MG63 (cell line): Measurements from ENCODE around the gene DCXR. TPM values are rescaled to one million over a fixed set of nuclear protein-coding genes. Genes with fewer than 3 reads are reported as not detected.
A peak's percentile ranks its signal among the peaks of the same experiment; 100 is the strongest.

Experiments
- DNase-seq: peaks from one replicate; pipeline ENCODE4 v3.0.0-alpha.2; 2020
- H3K27me3 ChIP-seq: fragments of 250-450 bp; sonication (Bioruptor Pico); 2 replicates; pipeline ENCODE4 v1.5.1; 2020; ENCODE audit warnings: mild to moderate bottlenecking, moderate library complexity
- H3K36me3 ChIP-seq: fragments of 250-450 bp; sonication (Bioruptor Pico); 2 replicates; pipeline ENCODE4 v1.5.1; 2020; ENCODE audit warnings: mild to moderate bottlenecking, moderate library complexity
- H3K4me3 ChIP-seq: fragments of 250-450 bp; sonication (Bioruptor Pico); 2 replicates; pipeline ENCODE4 v1.5.1; 2020; ENCODE audit warnings: mild to moderate bottlenecking, moderate library complexity
- H3K9me3 ChIP-seq: fragments of 250-450 bp; sonication (Bioruptor Pico); 2 replicates; pipeline ENCODE4 v1.5.1; 2020; ENCODE audit warnings: mild to moderate bottlenecking, moderate library complexity
- total RNA-seq: library from RNA; depleted of rRNA; stranded (reverse); fragments of >200 nt; shearing (Covaris generic); gene quantifications from 2 replicates; pipeline ENCODE4 v1.2.3, GENCODE V29; 2014; ENCODE audit warnings: low replicate concordance

The DCXR gene
- total RNA-seq, 1 experiment from 2014 or later: 73.1 TPM

DNA sequence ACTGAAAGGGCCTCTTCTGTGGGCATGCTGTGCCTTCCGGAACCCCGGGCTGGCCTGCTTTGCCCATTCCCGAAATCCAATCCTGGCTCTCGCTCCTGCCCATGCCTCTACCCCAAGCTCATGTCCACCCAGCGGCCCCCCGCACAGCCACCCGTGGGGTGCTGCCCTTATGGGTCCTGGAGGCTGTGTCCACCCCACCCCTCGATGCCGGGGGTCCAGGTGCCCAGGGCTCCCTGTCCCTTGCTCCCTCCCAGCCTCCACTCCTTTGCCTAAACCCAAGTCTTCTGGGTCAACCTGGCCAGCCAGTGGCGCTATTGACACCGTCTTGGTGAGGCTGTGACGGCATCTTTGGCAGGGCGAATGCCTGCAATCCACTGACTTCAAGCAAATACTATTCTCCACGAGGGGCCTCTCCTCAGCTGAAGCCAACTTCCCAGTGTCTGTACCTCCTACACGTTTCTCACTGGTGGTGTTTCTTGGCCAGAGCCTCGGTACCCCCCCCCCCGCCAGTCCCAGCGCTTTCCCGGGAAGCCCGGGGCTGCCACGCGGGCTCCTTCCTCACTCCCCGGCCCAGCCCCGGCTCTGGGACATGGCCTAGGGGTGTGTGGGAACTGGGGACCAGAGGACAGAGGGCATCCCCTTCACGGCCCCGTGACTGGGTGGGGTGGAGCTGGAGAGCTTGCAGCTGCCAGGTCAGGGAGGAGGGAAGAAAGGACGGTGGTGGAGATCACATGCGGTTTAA, 40.3 kb upstream of the DCXR start:
- H3K27me3 ChIP-seq: peaks cover 2% of the 10 kb centered on the region; the same call in 1 of the 2 replicates
- H3K36me3 ChIP-seq: peaks cover 51% of the 10 kb centered on the region
- DNase-seq: no peak
- no peaks in the 10 kb centered on the region for H3K9me3 ChIP-seq
- no peak overlapping the region for H3K4me3 ChIP-seq

DNA sequence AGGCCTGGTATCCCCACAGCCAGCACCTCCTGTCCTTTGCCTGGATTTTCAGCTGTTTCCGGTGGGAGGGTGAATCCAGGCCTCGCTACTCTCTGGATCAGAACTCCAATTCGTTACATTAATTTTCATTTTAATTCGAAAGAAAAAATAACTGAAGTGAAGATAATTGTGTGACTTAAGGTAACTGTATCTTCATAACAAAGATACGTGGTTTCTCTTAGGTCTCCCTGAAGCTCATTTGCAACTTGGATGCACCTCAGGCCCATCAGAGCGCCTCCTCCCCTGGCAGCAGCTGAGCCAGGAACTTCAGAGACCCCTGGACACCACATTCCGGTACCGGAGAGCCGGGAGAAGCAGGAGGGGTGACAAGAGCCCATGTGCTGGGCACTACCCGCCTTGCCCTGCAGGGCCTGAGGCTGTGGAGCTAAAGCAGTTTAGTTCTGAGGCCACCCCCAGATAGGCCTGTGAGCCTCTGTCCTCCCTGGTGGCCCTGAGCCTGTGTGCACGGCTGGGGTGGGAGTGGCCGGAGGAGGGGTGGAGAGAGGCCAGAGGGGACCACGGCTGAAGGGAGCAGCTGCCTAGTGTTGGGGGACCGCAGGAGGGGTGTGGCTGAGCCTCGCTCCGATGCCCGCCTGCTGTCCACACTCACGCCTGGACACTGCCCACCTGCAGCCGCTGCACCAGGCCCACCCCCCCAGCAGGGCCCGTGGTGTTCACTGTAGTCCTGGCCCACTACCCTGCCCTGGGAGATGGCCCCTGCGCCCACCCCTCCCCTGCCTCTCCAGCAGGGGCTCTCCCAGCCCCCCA, 39.5 kb upstream of the DCXR start:
- Histone ChIP-seq H3K27me3 (peaks cover 2% of the 10 kb centered on the region; the same call in 1 of the 2 replicates), H3K4me3 (no peak overlapping the region), H3K36me3 (peaks cover 43% of the 10 kb centered on the region), H3K9me3 (no peaks in the 10 kb centered on the region)
- DNase-seq: no peak

DNA sequence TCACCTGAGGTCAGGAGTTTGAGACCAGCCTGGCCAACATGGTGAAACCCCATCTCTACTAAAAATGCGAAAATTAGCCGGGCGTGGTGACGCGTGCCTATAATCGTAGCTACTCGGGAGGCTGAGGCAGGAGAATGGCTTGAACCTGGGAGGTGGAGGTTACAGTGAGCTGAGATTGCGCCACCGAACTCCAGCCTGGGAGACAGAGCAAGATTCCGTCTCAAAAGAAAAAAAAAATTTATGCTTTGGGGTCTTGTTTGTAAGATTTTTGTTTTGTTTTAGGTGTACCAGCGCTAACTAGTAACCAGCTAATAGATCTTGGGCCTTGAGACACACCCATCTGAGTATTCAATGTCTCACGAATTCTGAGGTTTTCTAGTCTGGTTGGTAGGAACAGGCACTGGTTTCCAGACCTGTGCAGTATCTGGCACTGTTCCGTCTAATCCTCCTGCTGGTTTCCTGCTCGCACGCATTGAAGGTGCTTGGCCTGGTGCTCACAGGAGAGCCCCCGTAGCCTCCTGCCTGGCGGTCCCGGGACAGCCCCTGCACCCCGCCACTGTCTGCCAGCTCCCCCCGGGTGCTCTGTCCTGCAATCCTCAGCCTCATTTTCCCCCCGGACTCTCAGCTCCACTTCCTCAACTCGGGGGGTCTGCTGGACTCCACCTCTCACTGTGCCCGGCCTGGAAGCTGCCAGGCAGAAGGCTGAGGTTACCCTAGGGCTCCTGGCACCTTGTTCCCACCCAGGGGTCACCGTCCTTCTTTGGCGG, 38.7 kb upstream of the DCXR start:
- DNase-seq: no peak
- peaks cover 38% of the 10 kb centered on the region for H3K36me3 ChIP-seq

DNA sequence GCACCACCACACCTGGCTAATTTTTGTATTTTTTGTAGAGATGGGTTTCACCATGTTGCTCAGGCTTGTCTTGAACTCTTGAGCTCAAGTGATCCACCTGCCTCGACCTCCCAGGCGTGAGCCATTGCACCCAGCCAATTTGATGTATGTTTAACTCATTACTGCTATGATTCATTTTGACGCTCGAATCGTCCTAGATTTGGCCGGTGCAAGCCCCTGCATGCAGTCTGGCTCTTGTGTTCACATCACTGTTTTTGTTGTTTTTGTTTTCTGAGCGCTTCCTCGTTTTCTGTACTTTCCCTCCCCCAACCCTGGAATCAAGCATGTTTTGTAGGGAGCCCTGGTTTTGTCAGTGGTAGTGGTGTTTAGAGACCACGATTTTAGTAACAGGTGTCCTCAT, 35.9 kb upstream of the DCXR start:
- Histone ChIP-seq H3K27me3 (peaks cover 2% of the 10 kb centered on the region; the same call in 1 of the 2 replicates), H3K4me3 (no peak overlapping the region), H3K9me3 (no peaks in the 10 kb centered on the region), H3K36me3 (peaks cover 14% of the 10 kb centered on the region)
- no peak for DNase-seq

More for the DNA sequence above, 38.7 kb upstream of the DCXR start:
- Histone ChIP-seq H3K27me3 (peaks cover 2% of the 10 kb centered on the region; the same call in 1 of the 2 replicates), H3K9me3 (no peaks in the 10 kb centered on the region), H3K4me3 (no peak overlapping the region)

DNA sequence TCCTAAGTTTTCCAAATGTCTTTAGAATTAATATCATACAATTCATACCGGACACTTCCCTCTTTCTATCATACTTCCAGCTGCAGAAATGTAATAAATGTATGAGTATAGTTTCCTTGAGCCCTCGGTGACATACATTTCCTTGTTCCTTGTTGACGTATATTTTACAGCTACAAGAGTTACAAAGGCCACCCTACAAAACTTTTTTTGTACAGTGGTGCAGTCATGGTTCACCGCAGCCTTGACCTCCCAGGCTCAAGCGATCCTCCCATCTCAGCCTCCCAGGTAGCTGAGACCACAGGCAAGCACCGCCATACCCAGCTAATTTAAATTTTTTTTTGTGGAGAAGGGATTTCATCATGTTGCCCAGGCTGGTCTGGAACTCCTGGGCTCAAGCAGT, 35.3 kb upstream of the DCXR start:
- H3K27me3 ChIP-seq: peaks cover 2% of the 10 kb centered on the region; the same call in 1 of the 2 replicates
- H3K4me3 ChIP-seq: no peak overlapping the region
- peaks cover 8% of the 10 kb centered on the region for H3K36me3 ChIP-seq
- H3K9me3 ChIP-seq: no peaks in the 10 kb centered on the region
- DNase-seq: no peak

DNA sequence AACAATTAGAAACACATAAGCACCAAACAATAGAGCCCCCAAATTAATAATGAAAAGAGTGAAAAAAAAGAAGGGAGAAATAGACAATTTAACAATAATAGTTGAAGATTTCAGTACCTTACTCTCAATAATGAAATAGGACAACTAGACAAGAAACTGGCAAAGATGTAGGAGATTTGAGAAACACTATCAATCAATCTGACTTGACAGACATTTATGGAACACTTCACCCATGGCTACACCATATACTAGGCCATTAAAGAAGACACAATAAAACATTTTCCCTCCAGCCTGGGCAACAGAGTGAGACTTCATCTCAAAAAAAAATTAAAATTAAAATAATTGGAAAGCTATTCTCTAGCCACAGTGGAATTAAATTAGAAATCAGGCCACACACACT, 33.1 kb upstream of the DCXR start:
- Histone ChIP-seq H3K9me3 (no peaks in the 10 kb centered on the region), H3K4me3 (no peak overlapping the region), H3K36me3 (no peaks in the 10 kb centered on the region), H3K27me3 (peaks cover 2% of the 10 kb centered on the region; the same call in 1 of the 2 replicates)
- no peak for DNase-seq

DNA sequence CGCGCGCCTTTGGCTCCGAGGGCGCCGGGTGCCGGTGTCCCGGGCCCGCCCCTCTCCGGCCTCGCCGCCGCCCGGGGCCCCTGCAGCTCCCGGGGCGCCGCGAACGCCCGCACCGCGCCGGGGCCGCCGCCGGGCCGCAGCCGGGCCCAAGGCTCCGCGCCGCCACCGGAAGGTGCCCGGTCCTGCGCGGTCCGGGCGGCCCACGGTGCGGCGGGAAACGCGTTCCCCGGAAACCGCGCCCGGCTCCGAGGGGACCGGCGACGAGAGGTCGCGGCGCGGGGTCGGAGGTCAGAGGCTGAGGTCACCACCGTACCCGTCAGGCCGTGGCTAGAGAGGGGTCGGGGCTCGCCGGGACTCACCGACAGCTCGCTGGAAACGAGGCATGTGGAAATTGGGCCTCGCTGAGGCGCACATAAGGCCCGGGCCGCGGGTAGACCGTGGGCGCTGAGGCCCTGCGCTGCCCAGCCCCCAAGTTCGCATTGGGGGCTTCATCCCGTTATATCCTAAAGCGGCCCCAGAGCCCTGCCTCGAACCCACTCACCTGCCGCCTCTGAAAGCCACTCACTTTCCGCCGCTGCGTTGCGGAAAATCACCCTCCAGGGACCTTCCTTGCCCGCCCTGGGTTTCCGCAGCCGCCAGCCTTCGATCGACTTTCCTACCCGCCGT, 28.3 kb upstream of the DCXR start, which contains the start of gene DUS1L:
Gene DUS1L, minus strand, starts transcription at position 167 of the 666 bp plus-strand sequence. CDS start 745 bp downstream, outside the sequence.
- Histone ChIP-seq H3K9me3 (no peaks in the 10 kb centered on the region), H3K36me3 (peaks cover 40% of the 10 kb centered on the region), H3K4me3 (peak within 1 kb of the TSS; percentile 93), H3K27me3 (no peaks in the 10 kb centered on the region)
- peak; percentile 65 for DNase-seq

DNA sequence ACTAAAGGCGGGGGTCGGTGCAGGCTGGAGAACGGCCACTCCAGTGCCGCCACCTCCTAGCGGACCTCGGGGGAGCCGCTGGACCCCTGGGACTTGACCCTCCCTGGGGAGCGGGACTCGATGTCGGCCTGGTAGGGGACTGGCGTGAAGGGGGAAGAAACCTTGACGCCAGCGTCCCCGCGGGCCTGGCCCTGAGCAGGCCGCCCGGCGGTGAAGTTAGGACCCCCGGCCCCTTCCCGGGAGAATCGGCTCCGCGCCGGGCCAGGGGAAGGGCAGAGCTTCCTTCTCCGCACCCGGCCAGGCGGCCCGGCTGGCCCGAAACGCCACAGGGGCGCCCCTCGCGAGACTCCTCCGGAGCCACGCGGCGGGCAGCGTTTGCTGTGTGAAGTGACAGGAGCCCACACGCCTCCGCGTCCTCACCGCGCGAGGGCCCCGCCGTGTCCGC, 27.7 kb upstream of the DCXR start:
- H3K36me3 ChIP-seq: peaks cover 46% of the 10 kb centered on the region
- no peaks in the 10 kb centered on the region for H3K27me3 ChIP-seq
- DNase-seq: no peak
- peak overlapping the region; percentile 93 for H3K4me3 ChIP-seq
- H3K9me3 ChIP-seq: no peaks in the 10 kb centered on the region

DNA sequence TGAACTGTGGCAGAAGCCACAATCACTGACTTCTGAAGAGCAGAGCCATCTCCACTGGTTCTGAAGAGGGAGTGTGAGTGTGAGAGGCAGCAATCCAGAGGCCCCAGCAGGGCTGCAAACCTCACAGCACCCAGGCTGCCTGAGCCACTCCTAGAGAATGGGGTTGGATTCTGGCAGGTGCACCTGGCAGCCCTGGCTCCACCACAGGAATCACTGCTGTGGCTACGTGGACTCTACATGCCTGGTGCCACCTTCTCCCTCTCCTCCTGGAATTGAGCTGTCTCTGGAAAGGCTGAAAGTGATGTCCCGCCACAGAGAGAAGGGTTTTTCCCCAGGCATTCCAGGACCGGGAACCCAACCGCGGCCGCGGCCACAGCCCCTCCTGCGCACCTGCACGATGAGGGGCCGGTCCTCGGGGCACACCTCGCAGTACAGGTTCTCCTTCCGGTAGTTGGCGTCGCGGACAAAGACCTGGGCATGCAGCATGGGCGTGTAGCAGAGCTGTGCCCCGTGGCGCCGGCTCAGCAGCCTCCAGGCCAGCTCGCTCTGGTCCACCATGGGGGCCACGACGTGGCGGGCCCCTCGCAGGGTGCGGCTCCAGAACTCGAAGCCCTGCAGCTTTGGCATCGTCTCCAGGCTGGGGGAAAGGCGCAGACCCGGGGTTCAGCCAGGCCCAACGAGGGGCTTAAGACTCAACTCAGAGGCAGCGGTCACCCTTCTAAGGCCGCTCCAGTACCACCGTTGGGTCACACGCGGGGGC, 27.1 kb upstream of the DCXR start:
- peak overlapping the region; percentile 93 for H3K4me3 ChIP-seq
- no peaks in the 10 kb centered on the region for H3K9me3 ChIP-seq
- H3K36me3 ChIP-seq: peaks cover 52% of the 10 kb centered on the region
- H3K27me3 ChIP-seq: no peaks in the 10 kb centered on the region
- DNase-seq: no peak

DNA sequence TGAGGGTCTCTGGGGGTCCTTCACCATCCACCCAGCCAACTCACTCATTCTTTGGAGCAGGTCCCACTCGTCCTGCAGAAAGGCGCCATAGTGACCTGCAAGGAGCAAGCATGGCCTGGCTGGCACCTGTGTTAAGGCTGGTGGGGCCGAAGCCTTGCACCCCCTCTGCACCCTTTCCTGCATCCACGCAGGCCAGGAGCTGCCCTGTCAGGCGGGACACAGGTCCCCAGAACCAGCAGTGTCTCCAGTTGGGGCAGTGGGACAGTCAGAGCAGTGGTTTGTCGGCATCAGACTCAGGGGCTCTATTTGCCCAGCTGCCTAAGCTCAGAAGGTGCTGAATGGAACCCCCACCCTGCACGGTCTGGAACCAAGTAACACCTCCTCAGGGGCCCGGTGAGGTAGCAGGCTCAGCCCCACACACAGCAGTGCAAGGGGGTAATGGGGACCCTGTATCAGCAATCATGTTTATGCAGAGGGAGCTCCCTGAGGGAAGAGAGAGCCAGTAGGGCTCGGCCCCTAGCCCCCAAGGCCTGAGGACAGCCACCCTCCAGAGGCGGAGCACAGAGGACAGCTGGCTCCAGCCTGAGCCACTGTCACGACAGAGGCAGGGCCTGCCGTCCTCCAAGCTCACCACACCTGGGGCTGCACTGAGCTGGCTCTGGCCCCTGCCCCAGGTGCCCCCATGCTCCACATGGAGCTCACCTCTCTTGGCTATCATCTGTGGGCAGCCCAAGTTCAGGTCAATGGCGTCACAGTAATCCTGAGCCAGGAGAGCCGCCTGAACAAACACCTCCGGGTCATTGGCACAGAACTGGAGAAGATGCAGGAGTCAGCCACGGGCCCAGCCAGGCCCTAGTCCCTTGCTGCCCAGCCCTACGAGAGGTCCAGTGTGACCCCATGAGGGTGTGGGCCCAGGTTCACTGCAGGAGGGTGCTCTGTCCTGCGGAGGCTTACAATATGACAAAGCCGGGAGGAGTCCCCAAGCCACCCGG, 26.2 kb upstream of the DCXR start:
- H3K27me3 ChIP-seq: no peaks in the 10 kb centered on the region
- H3K4me3 ChIP-seq: peak overlapping the region; percentile 93; the same call in 1 of the 2 replicates
- H3K36me3 ChIP-seq: peaks cover 61% of the 10 kb centered on the region
- DNase-seq: no peak
- no peaks in the 10 kb centered on the region for H3K9me3 ChIP-seq

DNA sequence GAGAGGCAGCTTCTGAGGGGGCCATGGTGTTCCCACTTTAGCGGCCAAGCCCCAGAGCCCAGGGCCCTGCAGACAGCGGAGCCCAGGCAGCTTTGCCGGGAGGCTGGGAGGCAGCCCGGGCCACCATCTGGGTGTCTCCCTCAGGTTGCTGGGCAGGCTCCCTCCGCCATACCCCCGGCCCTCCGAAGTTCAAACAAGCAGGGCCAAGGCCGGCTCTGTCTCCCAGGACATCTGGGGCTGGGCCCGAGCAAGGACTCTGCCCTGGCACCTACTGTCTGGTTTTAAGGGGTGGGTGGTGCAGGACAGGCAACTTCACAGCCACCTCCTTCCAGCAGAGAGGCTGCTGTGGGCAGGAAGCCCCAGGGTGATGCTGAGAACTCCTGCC, 25.5 kb upstream of the DCXR start:
- Histone ChIP-seq H3K36me3 (peaks cover 66% of the 10 kb centered on the region), H3K4me3 (no peak overlapping the region), H3K27me3 (no peaks in the 10 kb centered on the region), H3K9me3 (no peaks in the 10 kb centered on the region)
- DNase-seq: no peak

DNA sequence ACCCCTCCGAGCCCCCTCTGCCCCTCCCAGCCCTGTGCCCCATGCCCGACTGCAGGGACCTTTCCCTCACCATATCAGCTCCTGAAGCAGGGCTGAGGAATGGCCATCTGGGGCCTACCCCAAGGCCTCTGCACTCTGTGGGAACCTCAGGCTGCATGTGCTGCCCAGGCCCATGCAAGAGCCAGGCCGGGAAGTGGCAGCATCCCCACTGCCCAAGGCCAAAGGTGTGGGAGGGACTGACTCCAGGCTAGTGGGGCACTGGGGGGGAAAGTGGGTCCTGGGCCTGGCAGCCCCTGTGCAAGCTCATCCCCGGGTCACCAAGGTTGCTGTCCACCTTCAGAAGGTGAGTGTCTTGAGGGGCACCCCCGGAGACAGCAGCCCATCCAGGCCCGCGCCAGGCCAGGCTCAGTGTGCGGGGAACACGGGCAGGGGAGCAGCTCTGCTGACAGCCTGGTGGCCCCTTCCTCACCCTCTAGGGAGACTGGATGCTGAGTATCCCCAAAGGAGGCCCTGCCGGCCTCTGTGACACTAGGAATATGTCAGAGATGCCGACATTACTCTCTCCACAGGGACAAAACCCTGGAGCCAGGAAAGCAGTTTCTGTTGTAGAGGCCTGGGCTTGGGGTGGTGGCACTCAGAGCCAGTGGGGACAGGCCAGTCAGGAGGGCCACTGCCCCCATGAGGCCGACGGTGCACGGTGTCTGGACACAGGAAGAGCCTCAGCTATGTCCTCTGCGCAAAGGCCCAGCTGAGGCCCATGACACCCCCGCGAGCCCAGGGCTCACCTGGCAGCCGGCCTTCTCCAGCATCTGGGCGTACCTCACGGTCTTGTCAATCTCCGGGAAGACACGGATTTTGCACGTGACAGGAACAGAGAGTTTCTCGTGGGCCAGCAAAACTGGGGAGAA, 24.8 kb upstream of the DCXR start:
- no peak overlapping the region for H3K4me3 ChIP-seq
- H3K27me3 ChIP-seq: no peaks in the 10 kb centered on the region
- DNase-seq: no peak
- H3K9me3 ChIP-seq: no peaks in the 10 kb centered on the region
- H3K36me3 ChIP-seq: peaks cover 73% of the 10 kb centered on the region

DNA sequence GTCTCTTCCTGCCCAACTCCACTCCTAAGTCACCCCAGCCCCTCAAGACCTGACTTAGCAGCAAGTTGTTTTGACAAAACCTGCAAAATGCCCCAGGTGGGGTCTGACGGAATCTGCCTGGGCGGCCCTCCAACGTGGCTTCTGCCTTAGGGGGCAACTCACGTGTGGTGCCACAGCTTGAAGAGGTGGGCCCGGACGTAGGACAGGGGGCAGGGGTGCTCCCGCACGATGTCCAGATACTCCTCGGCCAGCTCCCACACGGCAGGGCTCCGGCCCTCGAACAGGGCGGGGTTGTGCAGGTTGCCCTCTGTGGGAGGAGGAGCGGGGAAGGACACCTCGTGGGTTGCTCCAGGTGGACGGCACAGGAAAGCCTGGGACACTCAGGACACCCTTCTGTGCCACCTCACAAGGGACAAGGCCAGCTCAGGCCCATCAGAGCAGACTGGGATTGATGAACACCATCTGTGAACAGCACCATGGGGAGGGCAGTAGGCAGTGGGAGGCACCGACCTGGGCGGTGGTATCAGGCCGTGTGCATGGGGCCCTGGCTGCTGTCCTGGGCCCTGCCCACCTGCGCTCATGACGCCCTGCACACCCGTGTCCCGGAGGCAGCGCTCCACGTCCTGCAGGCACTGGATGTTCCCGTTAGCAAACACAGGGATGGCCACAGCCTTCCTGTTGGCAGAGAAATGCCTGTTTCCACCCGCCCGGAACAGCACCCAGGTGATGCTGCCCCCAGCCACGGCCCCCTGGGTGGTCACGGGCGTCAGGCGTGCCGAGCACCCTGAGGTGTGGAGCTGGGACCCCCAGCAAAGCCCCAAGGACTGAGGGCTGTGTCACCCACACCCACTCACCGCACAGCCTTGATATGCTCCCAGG, 23.8 kb upstream of the DCXR start:
- Histone ChIP-seq H3K9me3 (no peaks in the 10 kb centered on the region), H3K4me3 (no peak overlapping the region), H3K36me3 (peaks cover 83% of the 10 kb centered on the region), H3K27me3 (no peaks in the 10 kb centered on the region)
- DNase-seq: no peak
